ENCODE measurements around the gene RGS9. TPM values are rescaled to one million over a fixed set of nuclear protein-coding genes. Genes with fewer than 3 reads are reported as not detected.
A peak's percentile ranks its signal among the peaks of the same experiment; 100 is the strongest.

The RGS9 gene
- polyA plus RNA-seq, 2 of the 4 experiments (the other 2 are of a cell fraction), result 6.9 to 14.3 TPM

- ATAC-seq (no peak), FAIRE-seq (peak; percentile 72), DNase-seq (ENCODE audit: low read depth in 1 of 2, low spot score in 1 of 2) (no peak)
- TF ChIP-seq ZNF302 (CRISPR knock-in tag; IDR thresholded peaks at IDR 0.05) (no peak), ZC3H11A (IDR thresholded peaks at IDR 0.05) (no peak), JUNB (IDR thresholded peaks at IDR 0.05) (no peak)
- peaks cover 12% of the 10 kb centered on the region for H3K9me3 ChIP-seq
- 5% methylated on average over 2 of the region's 2 CpGs for WGBS (ENCODE audit: missing lambda C conversion rate)
- no peaks in the 10 kb centered on the region for H3K4me1 ChIP-seq
- no peak overlapping the region for H3K27ac ChIP-seq
- CTCF ChIA-PET, result interaction anchor here (7.3 kb wide), 1 partner anchor 931 kb away, joined by 128 read pairs; no protein-coding TSS in a partner anchor
- POLR2A ChIA-PET, result no interaction called here
- H3K4me3 ChIP-seq, result no peak overlapping the region
- H3K4me2 ChIP-seq, result no peak overlapping the region
Measured at GRCh38 chr17:65235284-65235683, 98.1 kb downstream of the RGS9 start.

GRCh38 chr17:65236321-65236720 lies 99.2 kb downstream of the RGS9 start:
- H3K9me3 ChIP-seq, result peaks cover 12% of the 10 kb centered on the region
- no peaks in the 10 kb centered on the region for H3K4me1 ChIP-seq
- no peak for FAIRE-seq
- no peak for TF ChIP-seq EHF (CRISPR knock-in tag; IDR thresholded peaks at IDR 0.05)
- no peak for TF ChIP-seq PHF8 (IDR thresholded peaks at IDR 0.05; ENCODE audit: borderline replicate concordance, low read depth)
- TF ChIP-seq RARB (CRISPR knock-in tag; IDR thresholded peaks at IDR 0.05), result no peak
- no peak for TF ChIP-seq TP53 (CRISPR knock-in tag; IDR thresholded peaks at IDR 0.05)
- TF ChIP-seq REST (IDR thresholded peaks at IDR 0.05), result no peak
- TF ChIP-seq KDM5A (IDR thresholded peaks at IDR 0.05), result no peak
- TF ChIP-seq RAD21 (conservative IDR thresholded peaks at IDR 0.05 in 1 of 2, IDR thresholded peaks at IDR 0.05 in 1 of 2), result no peak
- no peak for TF ChIP-seq MAX (IDR thresholded peaks at IDR 0.05)
- TF ChIP-seq GATA3 (IDR thresholded peaks at IDR 0.05; ENCODE audit: borderline replicate concordance), result no peak
- TF ChIP-seq MAFK (IDR thresholded peaks at IDR 0.05; ENCODE audit: partially characterized antibody), result no peak
- TF ChIP-seq MYC (IDR thresholded peaks at IDR 0.05; ENCODE audit: borderline replicate concordance, low read length), result no peak
- DNase-seq (ENCODE audit: low read depth in 1 of 2, low spot score in 1 of 2), result no peak
- no peak overlapping the region for H3K4me3 ChIP-seq
- 15% methylated on average over 1 of the region's 1 CpG for WGBS (ENCODE audit: missing lambda C conversion rate)
- H3K27ac ChIP-seq, result no peak overlapping the region
- no peak overlapping the region for H3K4me2 ChIP-seq
- ATAC-seq, result no peak
- POLR2A ChIA-PET, result no interaction called here
- CTCF ChIA-PET, result interaction anchor here (1.0 to 1.1 kb wide), 2 partner anchors 58 to 930 kb away, joined by 3 to 8 read pairs; no protein-coding TSS in a partner anchor

GRCh38 chr17:65243838-65244625 lies 106.9 kb downstream of the RGS9 start:
- WGBS (ENCODE audit: missing lambda C conversion rate), result 59% methylated on average over 9 of the region's 9 CpGs
- ATAC-seq (no peak; a peak in 1 of 6 replicates), DNase-seq (ENCODE audit: low read depth in 1 of 2, low spot score in 1 of 2) (no peak), FAIRE-seq (no peak)
- no peaks in the 10 kb centered on the region for H3K4me1 ChIP-seq
- TF ChIP-seq HOXB13 (CRISPR knock-in tag; IDR thresholded peaks at IDR 0.05; ENCODE audit: low read depth), result no peak
- no peak for TF ChIP-seq EHMT2 (IDR thresholded peaks at IDR 0.05; ENCODE audit: low read depth)
- TF ChIP-seq ATOH8 (CRISPR knock-in tag; IDR thresholded peaks at IDR 0.05; ENCODE audit: low read depth), result no peak
- no peak for TF ChIP-seq KDM5A (IDR thresholded peaks at IDR 0.05)
- TF ChIP-seq EP300 (IDR thresholded peaks at IDR 0.05), result no peak
- TF ChIP-seq SMC3 (IDR thresholded peaks at IDR 0.05), result no peak
- TF ChIP-seq TFCP2L1 (CRISPR knock-in tag; IDR thresholded peaks at IDR 0.05), result no peak
- no peak for TF ChIP-seq RARB (CRISPR knock-in tag; IDR thresholded peaks at IDR 0.05)
- no peak for TF ChIP-seq TP53 (CRISPR knock-in tag; IDR thresholded peaks at IDR 0.05)
- TF ChIP-seq JUNB (IDR thresholded peaks at IDR 0.05), result no peak
- no peak for TF ChIP-seq BHLHE40 (IDR thresholded peaks at IDR 0.05; ENCODE audit: low read depth, low read length)
- TF ChIP-seq POLR2A (IDR thresholded peaks at IDR 0.05; ENCODE audit: low read length), result no peak
- TF ChIP-seq FOSL2 (IDR thresholded peaks at IDR 0.05), result no peak
- TF ChIP-seq FOSL2 (CRISPR knock-in tag; IDR thresholded peaks at IDR 0.05), result no peak
- TF ChIP-seq FOSB (CRISPR knock-in tag; IDR thresholded peaks at IDR 0.05), result no peak
- no peak for TF ChIP-seq HEYL (CRISPR knock-in tag; IDR thresholded peaks at IDR 0.05)
- no peak for TF ChIP-seq CTCF (IDR thresholded peaks at IDR 0.05)
- no peak for TF ChIP-seq NPAS2 (CRISPR knock-in tag; IDR thresholded peaks at IDR 0.05; ENCODE audit: borderline replicate concordance)
- no peak for TF ChIP-seq SREBF2 (IDR thresholded peaks at IDR 0.05)
- TF ChIP-seq ZNF302 (CRISPR knock-in tag; IDR thresholded peaks at IDR 0.05), result no peak
- H3K9me3 ChIP-seq, result no peaks in the 10 kb centered on the region
- no peak overlapping the region for H3K4me3 ChIP-seq
- CTCF ChIA-PET, result interaction anchor here (0.7 to 2.5 kb wide), 5 partner anchors 12 to 922 kb away, joined by 3 to 12 read pairs (median 3); no protein-coding TSS in a partner anchor
- POLR2A ChIA-PET, result no interaction called here
- no peak overlapping the region for H3K27ac ChIP-seq
- H3K4me2 ChIP-seq, result no peak overlapping the region

Measured in A549 (cell line).